SH-SY5Y (cell line): ENCODE results near the gene GFPT2.

ENCODE experiments used
- GATA2 ChIP-seq: IDR thresholded peaks from 2 replicates; pipeline ENCODE4 v1.6.1; 2011; ENCODE audit warnings: mild to moderate bottlenecking, low read depth, low read length
- GATA3 ChIP-seq: IDR thresholded peaks from 2 replicates; pipeline ENCODE4 v1.6.1; 2011; ENCODE audit warnings: low read depth, mild to moderate bottlenecking, low read length, moderate library complexity

DNA sequence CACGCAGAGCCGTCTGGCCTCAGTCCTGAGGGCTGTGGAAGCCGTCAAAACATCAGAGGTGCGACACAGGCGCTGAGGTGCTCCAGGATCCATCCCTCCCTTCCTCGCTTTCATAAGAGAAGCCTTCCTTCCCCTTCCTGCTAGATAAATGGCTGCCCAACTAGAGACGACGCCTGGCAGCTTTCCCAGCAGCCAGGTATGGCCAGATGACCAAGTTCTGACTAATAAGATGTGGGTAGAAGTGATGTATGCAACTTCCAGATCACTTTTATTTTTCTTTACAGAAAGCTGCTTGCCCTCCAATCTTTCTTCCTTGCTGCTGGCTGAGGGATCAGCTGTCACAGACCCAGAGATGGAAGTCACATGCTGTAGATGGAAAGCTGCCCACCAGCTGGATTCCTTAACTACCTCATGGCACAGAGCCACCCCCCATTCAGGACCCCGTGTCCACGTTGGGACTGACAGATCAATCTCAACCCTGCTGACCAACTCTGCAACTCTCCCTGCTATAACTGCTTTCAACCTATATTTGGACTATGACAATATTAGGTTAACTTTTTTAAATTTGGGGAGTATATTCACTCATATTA lies 70.0 kb downstream of the GFPT2 start:
- TF ChIP-seq GATA2 (no peak), GATA3 (no peak)
